ENCODE data around the gene LY6G5B. TPM values are rescaled to one million over a fixed set of nuclear protein-coding genes. Genes with fewer than 3 reads are reported as not detected.

The LY6G5B gene
- total RNA-seq, 1 donor from 2014 or later = 24.8 TPM

GRCh38 chr6:31721351-31722020, 51.7 kb downstream of the LY6G5B start, which contains the start of gene LY6G6C:
Gene LY6G6C, minus strand, starts transcription at chr6:31721746. Its CDS starts 67 bp downstream, at chr6:31721679.
- no peak within 1 kb of the TSS for H3K4me3 Mint-ChIP-seq (ENCODE audit: low read depth)
- no peak within 1 kb of the TSS for H3K27ac Mint-ChIP-seq
- no peak for DNase-seq (ENCODE audit: low spot score, unreplicated experiment)
- H3K4me1 Mint-ChIP-seq (ENCODE audit: low read depth) = peaks cover 17% of the 10 kb centered on the region
- H3K27me3 Mint-ChIP-seq = no peaks in the 10 kb centered on the region
- no peaks in the 10 kb centered on the region for H3K9me3 Mint-ChIP-seq (ENCODE audit: low read depth)
- TF ChIP-seq CTCF (IDR thresholded peaks at IDR 0.05; ENCODE audit: unreplicated experiment) = no peak
- peaks cover 15% of the 10 kb centered on the region for H3K36me3 Mint-ChIP-seq (ENCODE audit: insufficient read depth)

- peaks cover 17% of the 10 kb centered on the region for H3K4me1 Mint-ChIP-seq (ENCODE audit: low read depth)
- H3K27me3 Mint-ChIP-seq = no peaks in the 10 kb centered on the region
- TF ChIP-seq CTCF (IDR thresholded peaks at IDR 0.05; ENCODE audit: unreplicated experiment) = no peak
- peaks cover 21% of the 10 kb centered on the region for H3K36me3 Mint-ChIP-seq (ENCODE audit: insufficient read depth)
- DNase-seq (ENCODE audit: low spot score, unreplicated experiment) = no peak
- H3K4me3 Mint-ChIP-seq (ENCODE audit: low read depth) = no peak overlapping the region
- H3K27ac Mint-ChIP-seq = no peak overlapping the region
- no peaks in the 10 kb centered on the region for H3K9me3 Mint-ChIP-seq (ENCODE audit: low read depth)
These were observed 52.4 kb downstream of the LY6G5B start for GRCh38 chr6:31722173-31722572.

Small RNA genes within 50 kb of the gene (microRNA-seq; reads per million reads assigned to microRNA genes)
- gene MIR4646 (ENCODE audit: borderline number of aligned reads, unreplicated experiment) (3.0 reads per million), gene MIR6832 (ENCODE audit: borderline number of aligned reads, unreplicated experiment) (2.4 reads per million)

Other genes with a start within 250 kb of the LY6G5B start
- 0.43 and 0.95 TPM in 2 replicates for gene MICB, start 171.8 kb upstream of the LY6G5B start, total RNA-seq
- not detected in 2 replicates for gene MCCD1, start 141.0 kb upstream of the LY6G5B start, total RNA-seq
- gene DDX39B, start 128.0 kb upstream of the LY6G5B start, total RNA-seq = 766 and 810 TPM in 2 replicates
- gene ATP6V1G2, start 123.4 kb upstream of the LY6G5B start, total RNA-seq = 1.5 TPM in 2 replicates
- 26.4 and 28.7 TPM in 2 replicates for gene NFKBIL1, start 122.4 kb upstream of the LY6G5B start, total RNA-seq
- gene LTA, start 97.7 kb upstream of the LY6G5B start, total RNA-seq = not detected in 2 replicates
- gene TNF, start 94.4 kb upstream of the LY6G5B start, total RNA-seq = not detected in 2 replicates
- gene LTB, start 87.6 kb upstream of the LY6G5B start, total RNA-seq = 0.57 TPM in 1 of 2 replicates, not detected in the other
- gene LST1, start 83.7 kb upstream of the LY6G5B start, total RNA-seq = not detected in 2 replicates
- gene NCR3, start 77.0 kb upstream of the LY6G5B start, total RNA-seq = not detected in 2 replicates
- gene AIF1, start 54.7 kb upstream of the LY6G5B start, total RNA-seq = 1.7 and 3.1 TPM in 2 replicates
- 272 and 273 TPM in 2 replicates for gene PRRC2A, start 49.3 kb upstream of the LY6G5B start, total RNA-seq
- 458 and 471 TPM in 2 replicates for gene BAG6, start 17.3 kb upstream of the LY6G5B start, total RNA-seq
- gene APOM, start 14.1 kb upstream of the LY6G5B start, total RNA-seq = 7.1 and 7.5 TPM in 2 replicates
- 23.6 and 24.1 TPM in 2 replicates for gene C6orf47, start 9.2 kb upstream of the LY6G5B start, total RNA-seq
- gene GPANK1, start 5.0 kb upstream of the LY6G5B start, total RNA-seq = 15.2 and 18.0 TPM in 2 replicates
- 163 and 165 TPM in 2 replicates for gene CSNK2B, start 3.9 kb upstream of the LY6G5B start, total RNA-seq
- 4.4 and 6.5 TPM in 2 replicates for gene LY6G5C, start 11.1 kb downstream of the LY6G5B start, total RNA-seq
- 93.0 and 96.9 TPM in 2 replicates for gene ABHD16A, start 33.3 kb downstream of the LY6G5B start, total RNA-seq
- not detected in 2 replicates for gene LY6G6F, start 36.9 kb downstream of the LY6G5B start, total RNA-seq
- not detected in 2 replicates for gene LY6G6D, start 45.4 kb downstream of the LY6G5B start, total RNA-seq
- gene LY6G6C, start 51.8 kb downstream of the LY6G5B start, total RNA-seq = 0.60 and 1.3 TPM in 2 replicates
- gene MPIG6B, start 53.4 kb downstream of the LY6G5B start, total RNA-seq = not detected in 2 replicates
- 218 and 233 TPM in 2 replicates for gene DDAH2, start 59.3 kb downstream of the LY6G5B start, total RNA-seq
- 275 and 286 TPM in 2 replicates for gene CLIC1, start 66.6 kb downstream of the LY6G5B start, total RNA-seq
- gene MSH5, start 70.0 kb downstream of the LY6G5B start, total RNA-seq = 45.0 and 51.3 TPM in 2 replicates
- 8.6 and 11.9 TPM in 2 replicates for gene SAPCD1, start 92.7 kb downstream of the LY6G5B start, total RNA-seq
- gene VWA7, start 107.4 kb downstream of the LY6G5B start, total RNA-seq = 9.5 and 11.6 TPM in 2 replicates
- 85.6 and 92.6 TPM in 2 replicates for gene VARS1, start 125.8 kb downstream of the LY6G5B start, total RNA-seq
- 80.4 and 82.9 TPM in 2 replicates for gene LSM2, start 137.0 kb downstream of the LY6G5B start, total RNA-seq
- gene HSPA1L, start 145.3 kb downstream of the LY6G5B start, total RNA-seq = 2.4 and 2.5 TPM in 2 replicates
- 52.5 and 56.6 TPM in 2 replicates for gene HSPA1A, start 145.6 kb downstream of the LY6G5B start, total RNA-seq
- 152 and 165 TPM in 2 replicates for gene HSPA1B, start 157.8 kb downstream of the LY6G5B start, total RNA-seq
- gene NEU1, start 192.8 kb downstream of the LY6G5B start, total RNA-seq = 52.4 and 57.4 TPM in 2 replicates
- gene SLC44A4, start 209.0 kb downstream of the LY6G5B start, total RNA-seq = 17.5 and 19.1 TPM in 2 replicates
- 161 and 175 TPM in 2 replicates for gene EHMT2, start 227.7 kb downstream of the LY6G5B start, total RNA-seq
- 47.1 and 55.5 TPM in 2 replicates for gene ZBTB12, start 232.1 kb downstream of the LY6G5B start, total RNA-seq